Measurements from ENCODE around the gene C11orf24. TPM values are rescaled to one million over a fixed set of nuclear protein-coding genes. Genes with fewer than 3 reads are reported as not detected.

C11orf24 gene
- total RNA-seq, 3 donors from 2014 or later (not counting 1 experiment from before 2014, with no cell fraction given) = 15.6 to 26.1 (median 17.7) TPM

GRCh38 chr11:68308068-68308467 is 36.3 kb upstream of the C11orf24 start:
- Histone ChIP-seq H3K27ac (ENCODE audit: low read length) (no peak overlapping the region), H3K4me3 (ENCODE audit: low read length) (no peak overlapping the region), H3K27me3 (ENCODE audit: control insufficient read depth, insufficient read depth, low read length) (no peaks in the 10 kb centered on the region), H3K4me1 (ENCODE audit: control insufficient read depth, insufficient read depth, low read length) (peaks cover 4% of the 10 kb centered on the region), H3K9me3 (ENCODE audit: control insufficient read depth, insufficient read depth, low read length) (no peaks in the 10 kb centered on the region), H3K36me3 (ENCODE audit: control insufficient read depth, insufficient read depth, low read length) (no peaks in the 10 kb centered on the region)
- peaks cover 8 to 16% of the 10 kb centered on the region in 2 donors for H3K4me1 Mint-ChIP-seq
- H3K27me3 Mint-ChIP-seq (ENCODE audit: low read depth in 2 of 2) = peaks cover 10 to 12% of the 10 kb centered on the region in 2 donors
- H3K9me3 Mint-ChIP-seq = no peaks in the 10 kb centered on the region
- H3K27ac Mint-ChIP-seq = no peak overlapping the region
- intact Hi-C loops (cut with micrococcal nuclease) = no loop called here
- WGBS (ENCODE audit: insufficient coverage) = 87% methylated on average over 11 of the region's 11 CpGs
- ATAC-seq (no peak), DNase-seq (no peak)
- H3K4me3 Mint-ChIP-seq = no peak overlapping the region
- no peaks in the 10 kb centered on the region for H3K36me3 Mint-ChIP-seq
- no peak for TF ChIP-seq CTCF (IDR thresholded peaks at IDR 0.05)

GRCh38 chr11:68306636-68307035 is 34.9 kb upstream of the C11orf24 start:
- Histone ChIP-seq H3K4me3 (ENCODE audit: low read length) (no peak overlapping the region), H3K9me3 (ENCODE audit: control insufficient read depth, insufficient read depth, low read length) (no peaks in the 10 kb centered on the region), H3K4me1 (ENCODE audit: control insufficient read depth, insufficient read depth, low read length) (no peaks in the 10 kb centered on the region), H3K27me3 (ENCODE audit: control insufficient read depth, insufficient read depth, low read length) (no peaks in the 10 kb centered on the region), H3K27ac (ENCODE audit: low read length) (no peak overlapping the region), H3K36me3 (ENCODE audit: control insufficient read depth, insufficient read depth, low read length) (no peaks in the 10 kb centered on the region)
- TF ChIP-seq CTCF (IDR thresholded peaks at IDR 0.05) = no peak
- H3K27ac Mint-ChIP-seq = no peak overlapping the region
- 100% methylated on average over 2 of the region's 3 CpGs for WGBS (ENCODE audit: insufficient coverage)
- H3K36me3 Mint-ChIP-seq = no peaks in the 10 kb centered on the region
- ATAC-seq = no peak
- intact Hi-C loops (cut with micrococcal nuclease) = no loop called here
- no peaks in the 10 kb centered on the region for H3K9me3 Mint-ChIP-seq
- no peak overlapping the region for H3K4me3 Mint-ChIP-seq
- peaks cover 8 to 15% of the 10 kb centered on the region in 2 donors for H3K4me1 Mint-ChIP-seq
- H3K27me3 Mint-ChIP-seq (ENCODE audit: low read depth in 2 of 2) = peaks cover 7 to 12% of the 10 kb centered on the region in 2 donors
- no peak for DNase-seq

GRCh38 chr11:68303982-68304780 is 32.4 kb upstream of the C11orf24 start:
- Histone ChIP-seq H3K4me3 (ENCODE audit: low read length) (no peak overlapping the region), H3K4me1 (ENCODE audit: control insufficient read depth, insufficient read depth, low read length) (no peaks in the 10 kb centered on the region), H3K27ac (ENCODE audit: low read length) (no peak overlapping the region), H3K36me3 (ENCODE audit: control insufficient read depth, insufficient read depth, low read length) (no peaks in the 10 kb centered on the region), H3K27me3 (ENCODE audit: control insufficient read depth, insufficient read depth, low read length) (no peaks in the 10 kb centered on the region), H3K9me3 (ENCODE audit: control insufficient read depth, insufficient read depth, low read length) (no peaks in the 10 kb centered on the region)
- no peaks in the 10 kb centered on the region for H3K9me3 Mint-ChIP-seq
- no peaks in the 10 kb centered on the region for H3K27me3 Mint-ChIP-seq (ENCODE audit: low read depth in 2 of 2)
- H3K27ac Mint-ChIP-seq = no peak overlapping the region
- 93% methylated on average over 7 of the region's 7 CpGs for WGBS (ENCODE audit: insufficient coverage)
- no peak overlapping the region for H3K4me3 Mint-ChIP-seq
- no peak for TF ChIP-seq CTCF (IDR thresholded peaks at IDR 0.05)
- no peak for DNase-seq
- H3K36me3 Mint-ChIP-seq = no peaks in the 10 kb centered on the region
- H3K4me1 Mint-ChIP-seq = peaks cover 8 to 10% of the 10 kb centered on the region in 2 donors
- ATAC-seq = no peak
- intact Hi-C loops (cut with micrococcal nuclease) = no loop called here

- no peak overlapping the region for H3K4me3 Mint-ChIP-seq
- H3K4me3 ChIP-seq (ENCODE audit: low read length) = no peak overlapping the region
- H3K36me3 Mint-ChIP-seq = no peaks in the 10 kb centered on the region
- TF ChIP-seq CTCF (IDR thresholded peaks at IDR 0.05) = no peak
- no peaks in the 10 kb centered on the region for H3K27me3 Mint-ChIP-seq (ENCODE audit: low read depth in 2 of 2)
- H3K27me3 ChIP-seq (ENCODE audit: control insufficient read depth, insufficient read depth, low read length) = peaks cover 4% of the 10 kb centered on the region
- ATAC-seq = no peak
- H3K27ac ChIP-seq (ENCODE audit: low read length) = no peak overlapping the region
- H3K36me3 ChIP-seq (ENCODE audit: control insufficient read depth, insufficient read depth, low read length) = no peaks in the 10 kb centered on the region
- no peaks in the 10 kb centered on the region for H3K4me1 ChIP-seq (ENCODE audit: control insufficient read depth, insufficient read depth, low read length)
- H3K9me3 ChIP-seq (ENCODE audit: control insufficient read depth, insufficient read depth, low read length) = no peaks in the 10 kb centered on the region
- H3K27ac Mint-ChIP-seq = no peak overlapping the region
- no peaks in the 10 kb centered on the region for H3K9me3 Mint-ChIP-seq
- no peak for DNase-seq
- H3K4me1 Mint-ChIP-seq = peaks cover 8 to 10% of the 10 kb centered on the region in 2 donors
- intact Hi-C loops (cut with micrococcal nuclease) = no loop called here
- 72% methylated on average over 2 of the region's 2 CpGs for WGBS (ENCODE audit: insufficient coverage)
Observed at GRCh38 chr11:68303083-68303482, 31.3 kb upstream of the C11orf24 start.

All from natural killer cell (primary cell).